PFSK-1 (cell line): ENCODE data around the gene GPR153.

Experiments used
- FOXP2 ChIP-seq: optimal IDR thresholded peaks from 2 replicates; pipeline ENCODE3; 2011; ENCODE audit warnings: borderline replicate concordance, control low read depth, inconsistent platforms; ENCODE audit not compliant: insufficient read depth; ENCODE audit errors: extremely low read length, extremely low read depth
- POLR2AphosphoS5 ChIP-seq: IDR thresholded peaks from 2 replicates; pipeline ENCODE4 v1.6.1; 2012; ENCODE audit warnings: low read depth, mild to moderate bottlenecking, control low read depth, low read length, moderate library complexity
- SIN3A ChIP-seq: IDR thresholded peaks from 2 replicates; pipeline ENCODE4 v1.6.1; 2012; ENCODE audit warnings: mild to moderate bottlenecking, low read length, moderate library complexity, borderline replicate concordance; ENCODE audit not compliant: insufficient read depth
- TAF1 ChIP-seq: IDR thresholded peaks from 2 replicates; pipeline ENCODE4 v1.6.1; 2012; ENCODE audit warnings: low read length, control low read depth, borderline replicate concordance; ENCODE audit not compliant: insufficient read depth
- TF ChIP-seq, protein P1 (sequence below), 2 experiments: IDR thresholded peaks; 2 replicates each; pipeline versions ENCODE4 v1.6.1 to v1.8.0; 2011 to 2012; ENCODE audit warnings: low read depth in 2 of 2, low read length in 2 of 2, control low read depth in 1 of 2, inconsistent platforms in 1 of 2, mild to moderate bottlenecking in 1 of 2, moderate library complexity in 1 of 2; ENCODE audit not compliant: insufficient read depth in 1 of 2

GPR153 gene

DNA sequence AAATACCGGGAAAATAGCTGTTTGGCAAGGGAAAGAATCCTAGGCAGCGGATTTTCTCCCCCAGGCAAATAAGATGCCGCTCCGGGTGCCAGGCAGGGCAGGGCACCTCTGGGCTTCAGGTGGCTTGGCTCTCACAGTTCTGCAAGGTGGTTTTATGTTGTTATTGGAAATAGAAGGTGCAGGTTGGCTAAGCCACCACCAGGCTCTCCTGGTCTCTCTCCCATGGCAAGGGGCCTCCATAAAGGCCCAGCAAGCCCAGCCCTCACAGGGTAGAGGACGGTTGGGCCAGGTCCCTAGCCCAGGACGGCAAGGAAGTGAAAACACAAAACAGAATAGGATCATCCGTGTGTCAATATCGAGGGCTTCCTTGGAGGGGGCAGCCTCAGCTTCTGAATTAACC is 37.6 kb upstream of the GPR153 start:
- TF ChIP-seq SIN3A (no peak), POLR2AphosphoS5 (no peak), TAF1 (no peak), FOXP2 (no peak)
- TF ChIP-seq, protein P1, sequence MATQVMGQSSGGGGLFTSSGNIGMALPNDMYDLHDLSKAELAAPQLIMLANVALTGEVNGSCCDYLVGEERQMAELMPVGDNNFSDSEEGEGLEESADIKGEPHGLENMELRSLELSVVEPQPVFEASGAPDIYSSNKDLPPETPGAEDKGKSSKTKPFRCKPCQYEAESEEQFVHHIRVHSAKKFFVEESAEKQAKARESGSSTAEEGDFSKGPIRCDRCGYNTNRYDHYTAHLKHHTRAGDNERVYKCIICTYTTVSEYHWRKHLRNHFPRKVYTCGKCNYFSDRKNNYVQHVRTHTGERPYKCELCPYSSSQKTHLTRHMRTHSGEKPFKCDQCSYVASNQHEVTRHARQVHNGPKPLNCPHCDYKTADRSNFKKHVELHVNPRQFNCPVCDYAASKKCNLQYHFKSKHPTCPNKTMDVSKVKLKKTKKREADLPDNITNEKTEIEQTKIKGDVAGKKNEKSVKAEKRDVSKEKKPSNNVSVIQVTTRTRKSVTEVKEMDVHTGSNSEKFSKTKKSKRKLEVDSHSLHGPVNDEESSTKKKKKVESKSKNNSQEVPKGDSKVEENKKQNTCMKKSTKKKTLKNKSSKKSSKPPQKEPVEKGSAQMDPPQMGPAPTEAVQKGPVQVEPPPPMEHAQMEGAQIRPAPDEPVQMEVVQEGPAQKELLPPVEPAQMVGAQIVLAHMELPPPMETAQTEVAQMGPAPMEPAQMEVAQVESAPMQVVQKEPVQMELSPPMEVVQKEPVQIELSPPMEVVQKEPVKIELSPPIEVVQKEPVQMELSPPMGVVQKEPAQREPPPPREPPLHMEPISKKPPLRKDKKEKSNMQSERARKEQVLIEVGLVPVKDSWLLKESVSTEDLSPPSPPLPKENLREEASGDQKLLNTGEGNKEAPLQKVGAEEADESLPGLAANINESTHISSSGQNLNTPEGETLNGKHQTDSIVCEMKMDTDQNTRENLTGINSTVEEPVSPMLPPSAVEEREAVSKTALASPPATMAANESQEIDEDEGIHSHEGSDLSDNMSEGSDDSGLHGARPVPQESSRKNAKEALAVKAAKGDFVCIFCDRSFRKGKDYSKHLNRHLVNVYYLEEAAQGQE (IDR thresholded peaks at IDR 0.05; ENCODE audit: insufficient read depth in 1 of 2, low read depth in 2 of 2, low read length in 2 of 2), result no peak

GRCh38 chr1:6295910-6296309 is 35.0 kb upstream of the GPR153 start:
- TF ChIP-seq, protein P1 (IDR thresholded peaks at IDR 0.05; ENCODE audit: insufficient read depth in 1 of 2, low read depth in 2 of 2, low read length in 2 of 2), result no peak
- TF ChIP-seq POLR2AphosphoS5 (no peak), FOXP2 (no peak)

- TF ChIP-seq TAF1 (no peak), POLR2AphosphoS5 (no peak), SIN3A (no peak), FOXP2 (no peak)
- TF ChIP-seq, protein P1 (IDR thresholded peaks at IDR 0.05; ENCODE audit: insufficient read depth in 1 of 2, low read depth in 2 of 2, low read length in 2 of 2), result no peak
Measured at GRCh38 chr1:6294890-6295556, 34.1 kb upstream of the GPR153 start.

- TF ChIP-seq FOXP2 (no peak), TAF1 (no peak), POLR2AphosphoS5 (no peak), SIN3A (no peak)
- TF ChIP-seq, protein P1 (IDR thresholded peaks at IDR 0.05; ENCODE audit: insufficient read depth in 1 of 2, low read depth in 2 of 2, low read length in 2 of 2), result no peak
Measured at GRCh38 chr1:6294080-6294889, 33.4 kb upstream of the GPR153 start.
